Effector memory CD8-positive, alpha-beta T cell (primary cell): ENCODE measurements around the gene TRIM69.

Experiments used
- ATAC-seq: fragments of 150-1000 bp; cut with Tn5 transposase; replicated peaks from 2 replicates; pipeline ENCODE4 v1.10.0; 2021; ENCODE audit warnings: mild to moderate bottlenecking, moderate library complexity
- DNase-seq, 3 experiments: peaks; one replicate each; pipeline ENCODE4 v3.0.0; 2021
- H3K27ac Mint-ChIP-seq, 2 donors: one replicate each; pipeline ENCODE4 v1.8.0; 2022; ENCODE audit warnings: mild to moderate bottlenecking in 2 of 2, mixed read lengths in 2 of 2, moderate library complexity in 2 of 2
- H3K27me3 Mint-ChIP-seq, 2 donors: one replicate each; pipeline ENCODE4 v1.8.0; 2022; ENCODE audit warnings: mixed read lengths in 2 of 2
- H3K36me3 Mint-ChIP-seq: one replicate; pipeline ENCODE4 v1.8.0; 2022; ENCODE audit warnings: mild to moderate bottlenecking, moderate library complexity, mixed read lengths; ENCODE audit not compliant: insufficient read depth
- H3K4me1 Mint-ChIP-seq, 2 donors: one replicate each; pipeline ENCODE4 v1.8.0; 2022; ENCODE audit warnings: low read depth in 2 of 2, mixed read lengths in 2 of 2
- H3K4me3 Mint-ChIP-seq, 2 donors: one replicate each; pipeline ENCODE4 v1.8.0; 2022; ENCODE audit warnings: mild to moderate bottlenecking in 2 of 2, mixed read lengths in 2 of 2, moderate library complexity in 2 of 2
- H3K9me3 Mint-ChIP-seq, 2 donors: one replicate each; pipeline ENCODE4 v1.8.0; 2022; ENCODE audit warnings: mixed read lengths in 2 of 2

Gene TRIM69

DNA sequence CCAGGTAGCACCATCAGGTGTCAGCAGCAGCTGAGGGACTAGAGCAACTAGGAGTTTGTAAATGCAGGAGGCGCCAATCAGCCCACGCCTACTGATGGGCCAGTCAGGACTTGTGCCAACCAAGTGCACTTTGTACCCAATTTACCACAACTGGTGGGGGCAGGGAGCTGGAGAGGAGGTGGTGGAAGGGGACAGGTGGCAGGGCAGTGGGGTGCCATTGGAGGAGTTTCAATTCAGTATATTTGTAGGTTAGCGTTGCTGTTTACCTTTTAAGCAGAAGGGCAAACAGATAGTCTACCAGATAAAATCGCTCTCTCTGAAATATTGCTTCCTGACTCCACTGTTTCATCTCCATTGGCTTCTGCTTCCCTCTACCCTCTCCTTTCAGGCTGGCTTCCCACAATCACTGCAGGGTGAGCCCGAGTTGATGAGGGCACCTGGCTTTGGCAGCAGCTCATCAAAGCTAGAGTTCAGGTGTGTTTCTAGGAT lies 75.7 kb downstream of the TRIM69 start:
- DNase-seq (no peak), ATAC-seq (no peak)
- peaks cover 9 to 19% of the 10 kb centered on the region in 2 donors for H3K27me3 Mint-ChIP-seq
- H3K36me3 Mint-ChIP-seq = peaks cover 4% of the 10 kb centered on the region
- H3K4me1 Mint-ChIP-seq = peaks cover 3 to 4% of the 10 kb centered on the region in 2 donors
- H3K27ac Mint-ChIP-seq = no peak overlapping the region
- no peak overlapping the region for H3K4me3 Mint-ChIP-seq
- no peaks in the 10 kb centered on the region for H3K9me3 Mint-ChIP-seq

DNA sequence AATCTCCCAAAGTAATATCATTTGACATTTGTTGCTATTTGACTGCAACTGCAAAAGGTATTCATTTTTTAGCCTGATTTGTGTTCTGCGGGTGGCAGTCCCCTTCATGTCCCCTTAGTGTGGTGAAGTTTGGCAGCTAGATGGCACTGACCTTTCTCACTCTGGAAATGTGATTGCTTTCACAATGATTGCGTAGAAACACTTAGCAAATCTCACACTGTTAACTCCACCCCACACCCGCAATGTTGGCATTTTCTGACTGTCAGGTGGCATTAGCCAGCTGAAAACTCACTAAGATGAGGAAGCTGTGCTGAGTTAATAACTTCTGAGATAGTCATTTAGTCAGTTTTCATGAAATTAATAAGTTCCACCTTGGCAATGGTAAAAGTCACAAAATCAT lies 76.9 kb downstream of the TRIM69 start:
- Mint-ChIP-seq H3K27ac (peak overlapping the region in 1 of 2 donors; percentile 61), H3K27me3 (peaks cover 9 to 19% of the 10 kb centered on the region in 2 donors), H3K36me3 (peaks cover 2% of the 10 kb centered on the region), H3K4me3 (no peak overlapping the region), H3K4me1 (peaks cover 3 to 4% of the 10 kb centered on the region in 2 donors), H3K9me3 (no peaks in the 10 kb centered on the region)
- DNase-seq (no peak), ATAC-seq (peak; percentile 54)
